T-helper 17 cell (primary cell): ENCODE results near the gene MYO16. TPM values are rescaled to one million over a fixed set of nuclear protein-coding genes. Genes with fewer than 3 reads are reported as not detected.

ENCODE experiments used
- ATAC-seq: fragments of 150-1000 bp; cut with Tn5 transposase; 2 replicates; pipeline ENCODE4 v1.10.0; 2021; ENCODE audit warnings: mild to moderate bottlenecking, moderate library complexity
- DNase-seq, 3 donors: peaks; one replicate each; pipeline versions ENCODE4 v3.0.0 to v3.0.0-alpha.2; 2020 to 2021
- H3K9me3 ChIP-seq: one replicate; pipeline ENCODE4 v1.7.0; 2013; ENCODE audit warnings: low read length, mild to moderate bottlenecking; ENCODE audit not compliant: control insufficient read depth, poor library complexity, severe bottlenecking
- H3K27ac Mint-ChIP-seq: one replicate; pipeline ENCODE4 v1.8.0; 2022; ENCODE audit warnings: mild to moderate bottlenecking, moderate library complexity, mixed read lengths
- H3K27me3 Mint-ChIP-seq: one replicate; pipeline ENCODE4 v1.8.0; 2022; ENCODE audit warnings: mixed read lengths
- H3K36me3 Mint-ChIP-seq: one replicate; pipeline ENCODE4 v1.8.0; 2022; ENCODE audit warnings: low read depth, mixed read lengths
- H3K4me1 Mint-ChIP-seq: one replicate; pipeline ENCODE4 v1.8.0; 2022; ENCODE audit warnings: mild to moderate bottlenecking, mixed read lengths
- H3K4me3 Mint-ChIP-seq: one replicate; pipeline ENCODE4 v1.8.0; 2022; ENCODE audit warnings: mild to moderate bottlenecking, moderate library complexity, mixed read lengths
- total RNA-seq, 4 donors: library from RNA in 2 of 4; stranded (reverse) in 2 of 4; gene quantifications; one replicate each; pipeline ENCODE4 v1.2.3 and lab custom pipeline; 2022 to 2026

Gene MYO16
- under 1 TPM; 0.42 to 0.45 TPM for total RNA-seq
- total RNA-seq (lab: John Stamatoyannopoulos, UW), result 10.0 to 12.9 reads per million in 2 donors

GRCh38 chr13:108629181-108629752 lies at the start of gene MYO16:
Gene MYO16 (plus strand): TSS chr13:108629611. CDS start chr13:108629845, 234 bp downstream.
- H3K27me3 Mint-ChIP-seq, result peaks cover 10% of the 10 kb centered on the region
- H3K4me1 Mint-ChIP-seq, result no peaks in the 10 kb centered on the region
- peaks cover 2% of the 10 kb centered on the region for H3K36me3 Mint-ChIP-seq
- ATAC-seq (no peak), DNase-seq (no peak)
- peaks cover 5% of the 10 kb centered on the region for H3K9me3 ChIP-seq
- no peak within 1 kb of the TSS for H3K27ac Mint-ChIP-seq
- H3K4me3 Mint-ChIP-seq, result no peak within 1 kb of the TSS

GRCh38 chr13:108586826-108587225 lies 42.6 kb upstream of the MYO16 start:
- H3K9me3 ChIP-seq, result peaks cover 4% of the 10 kb centered on the region
- DNase-seq (no peak), ATAC-seq (no peak)
- Mint-ChIP-seq H3K36me3 (no peaks in the 10 kb centered on the region), H3K4me1 (no peaks in the 10 kb centered on the region), H3K4me3 (no peak overlapping the region), H3K27me3 (peaks cover 19% of the 10 kb centered on the region), H3K27ac (no peak overlapping the region)

GRCh38 chr13:108588516-108588915 lies 40.9 kb upstream of the MYO16 start:
- no peak for ATAC-seq

GRCh38 chr13:108594153-108594552 lies 35.3 kb upstream of the MYO16 start:
- Mint-ChIP-seq H3K4me1 (peaks cover 2% of the 10 kb centered on the region), H3K4me3 (no peak overlapping the region), H3K27ac (no peak overlapping the region), H3K27me3 (peaks cover 35% of the 10 kb centered on the region), H3K36me3 (no peaks in the 10 kb centered on the region)
- ATAC-seq (no peak), DNase-seq (no peak)
- H3K9me3 ChIP-seq, result no peaks in the 10 kb centered on the region

More at GRCh38 chr13:108588516-108588915, 40.9 kb upstream of the MYO16 start:
- peaks cover 4% of the 10 kb centered on the region for H3K9me3 ChIP-seq
- H3K27me3 Mint-ChIP-seq, result peaks cover 19% of the 10 kb centered on the region
- H3K4me3 Mint-ChIP-seq, result no peak overlapping the region
- no peaks in the 10 kb centered on the region for H3K36me3 Mint-ChIP-seq
- H3K27ac Mint-ChIP-seq, result no peak overlapping the region
- no peak for DNase-seq
- H3K4me1 Mint-ChIP-seq, result no peaks in the 10 kb centered on the region

- H3K4me3 Mint-ChIP-seq, result no peak overlapping the region
- no peak overlapping the region for H3K27ac Mint-ChIP-seq
- H3K36me3 Mint-ChIP-seq, result no peaks in the 10 kb centered on the region
- peaks cover 23% of the 10 kb centered on the region for H3K27me3 Mint-ChIP-seq
- DNase-seq (no peak), ATAC-seq (no peak)
- no peaks in the 10 kb centered on the region for H3K9me3 ChIP-seq
- H3K4me1 Mint-ChIP-seq, result peaks cover 2% of the 10 kb centered on the region
Measured at GRCh38 chr13:108595436-108596274, 33.8 kb upstream of the MYO16 start.

GRCh38 chr13:108597943-108598342 lies 31.5 kb upstream of the MYO16 start:
- DNase-seq, result no peak
- Mint-ChIP-seq H3K36me3 (no peaks in the 10 kb centered on the region), H3K27ac (no peak overlapping the region), H3K4me3 (no peak overlapping the region), H3K4me1 (peaks cover 2% of the 10 kb centered on the region), H3K27me3 (peaks cover 22% of the 10 kb centered on the region)
- no peak for ATAC-seq
- H3K9me3 ChIP-seq, result no peaks in the 10 kb centered on the region

GRCh38 chr13:108606424-108606823 lies 23.0 kb upstream of the MYO16 start:
- Mint-ChIP-seq H3K27ac (no peak overlapping the region), H3K36me3 (no peaks in the 10 kb centered on the region), H3K27me3 (peaks cover 10% of the 10 kb centered on the region), H3K4me3 (no peak overlapping the region), H3K4me1 (no peaks in the 10 kb centered on the region)
- ATAC-seq, result no peak
- no peaks in the 10 kb centered on the region for H3K9me3 ChIP-seq
- DNase-seq, result no peak

- no peak overlapping the region for H3K27ac Mint-ChIP-seq
- ATAC-seq (no peak), DNase-seq (no peak)
- peaks cover 10% of the 10 kb centered on the region for H3K27me3 Mint-ChIP-seq
- H3K4me1 Mint-ChIP-seq, result no peaks in the 10 kb centered on the region
- H3K36me3 Mint-ChIP-seq, result no peaks in the 10 kb centered on the region
- H3K4me3 Mint-ChIP-seq, result no peak overlapping the region
- no peaks in the 10 kb centered on the region for H3K9me3 ChIP-seq
Measured at GRCh38 chr13:108609353-108609752, 20.1 kb upstream of the MYO16 start.

- Mint-ChIP-seq H3K4me1 (no peaks in the 10 kb centered on the region), H3K4me3 (no peak overlapping the region), H3K36me3 (no peaks in the 10 kb centered on the region), H3K27ac (no peak overlapping the region), H3K27me3 (peaks cover 10% of the 10 kb centered on the region)
- DNase-seq, result no peak
- H3K9me3 ChIP-seq, result no peaks in the 10 kb centered on the region
- no peak for ATAC-seq
Measured at GRCh38 chr13:108610507-108610906, 18.9 kb upstream of the MYO16 start.

- H3K9me3 ChIP-seq, result no peaks in the 10 kb centered on the region
- DNase-seq, result no peak
- Mint-ChIP-seq H3K36me3 (no peaks in the 10 kb centered on the region), H3K4me3 (no peak overlapping the region), H3K27ac (no peak overlapping the region), H3K27me3 (peaks cover 5% of the 10 kb centered on the region), H3K4me1 (no peaks in the 10 kb centered on the region)
- ATAC-seq, result no peak
Measured at GRCh38 chr13:108615241-108615640, 14.2 kb upstream of the MYO16 start.

- no peaks in the 10 kb centered on the region for H3K36me3 Mint-ChIP-seq
Measured at GRCh38 chr13:108618233-108618632, 11.2 kb upstream of the MYO16 start.

GRCh38 chr13:108621462-108621861 lies 7.9 kb upstream of the MYO16 start:
- no peaks in the 10 kb centered on the region for H3K36me3 Mint-ChIP-seq

More at GRCh38 chr13:108618233-108618632, 11.2 kb upstream of the MYO16 start:
- Mint-ChIP-seq H3K4me3 (no peak overlapping the region), H3K27me3 (no peaks in the 10 kb centered on the region), H3K27ac (no peak overlapping the region), H3K4me1 (no peaks in the 10 kb centered on the region)
- no peaks in the 10 kb centered on the region for H3K9me3 ChIP-seq
- ATAC-seq, result no peak
- no peak for DNase-seq

GRCh38 chr13:108624108-108624507 lies 5.3 kb upstream of the MYO16 start:
- H3K4me1 Mint-ChIP-seq, result no peaks in the 10 kb centered on the region
- H3K9me3 ChIP-seq, result peaks cover 3% of the 10 kb centered on the region
- DNase-seq, result no peak
- no peak for ATAC-seq
- H3K27me3 Mint-ChIP-seq, result peaks cover 8% of the 10 kb centered on the region
- no peak overlapping the region for H3K4me3 Mint-ChIP-seq
- no peaks in the 10 kb centered on the region for H3K36me3 Mint-ChIP-seq
- H3K27ac Mint-ChIP-seq, result no peak overlapping the region

More at GRCh38 chr13:108621462-108621861, 7.9 kb upstream of the MYO16 start:
- Mint-ChIP-seq H3K27ac (no peak overlapping the region), H3K4me3 (no peak overlapping the region), H3K4me1 (no peaks in the 10 kb centered on the region), H3K27me3 (no peaks in the 10 kb centered on the region)
- DNase-seq, result no peak
- peaks cover 3% of the 10 kb centered on the region for H3K9me3 ChIP-seq
- no peak for ATAC-seq
